ENCODE results near the gene PACS1.

Gene PACS1

DNA sequence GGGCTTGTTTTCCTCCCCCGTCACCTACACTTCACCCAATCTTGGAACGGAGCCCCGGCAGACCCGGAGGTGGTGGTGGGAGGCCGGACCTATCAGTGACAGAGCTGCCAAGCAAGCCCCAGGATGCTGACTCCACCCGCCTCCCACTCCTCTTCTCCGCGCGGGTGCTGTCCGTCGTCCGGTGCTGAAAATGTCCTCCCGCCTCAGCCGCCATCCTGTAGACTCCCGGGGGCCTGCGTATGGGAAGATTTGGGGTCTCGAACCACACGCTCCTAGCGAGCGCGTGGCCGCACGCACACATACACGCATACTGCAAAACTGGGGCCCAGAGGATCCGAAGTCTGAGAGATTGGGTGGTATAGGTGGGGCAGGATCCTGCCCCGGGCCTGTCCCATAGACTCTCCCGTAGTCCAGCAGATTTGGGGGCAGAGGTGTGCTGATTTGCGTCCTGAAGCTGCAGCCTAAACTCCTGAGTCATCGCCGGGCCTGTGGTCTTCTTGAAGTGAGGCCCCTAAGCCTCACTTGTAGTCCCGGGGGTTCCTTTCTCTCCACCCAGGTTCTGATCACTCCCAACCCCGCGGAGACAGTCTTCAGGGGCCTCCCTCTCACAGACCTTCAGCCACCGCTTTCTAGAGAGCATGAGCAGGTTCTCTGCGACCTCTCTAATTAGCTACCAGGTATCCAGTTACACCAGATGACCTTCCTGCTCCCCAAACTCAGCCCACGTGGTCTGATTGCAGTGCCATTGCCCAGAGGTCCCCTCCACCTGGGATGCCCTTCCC is 219.7 kb downstream of the PACS1 start:
- no peak for DNase-seq (ENCODE audit: low spot score)

DNA sequence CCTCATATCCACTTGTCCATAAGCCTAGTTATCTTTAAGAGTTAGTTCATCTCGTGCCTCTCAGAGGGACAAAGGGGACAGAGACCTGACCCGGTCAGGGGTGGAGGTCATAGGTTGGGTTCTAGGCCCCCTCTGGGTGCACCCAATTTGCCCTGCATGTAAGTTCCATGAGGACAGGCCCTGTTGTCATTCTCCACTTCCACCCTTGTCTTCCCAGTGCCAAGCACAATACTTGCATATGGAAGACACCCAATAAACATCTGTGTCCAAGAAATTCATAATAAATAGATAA is 220.2 kb downstream of the PACS1 start:
- DNase-seq (ENCODE audit: low spot score) = no peak

DNA sequence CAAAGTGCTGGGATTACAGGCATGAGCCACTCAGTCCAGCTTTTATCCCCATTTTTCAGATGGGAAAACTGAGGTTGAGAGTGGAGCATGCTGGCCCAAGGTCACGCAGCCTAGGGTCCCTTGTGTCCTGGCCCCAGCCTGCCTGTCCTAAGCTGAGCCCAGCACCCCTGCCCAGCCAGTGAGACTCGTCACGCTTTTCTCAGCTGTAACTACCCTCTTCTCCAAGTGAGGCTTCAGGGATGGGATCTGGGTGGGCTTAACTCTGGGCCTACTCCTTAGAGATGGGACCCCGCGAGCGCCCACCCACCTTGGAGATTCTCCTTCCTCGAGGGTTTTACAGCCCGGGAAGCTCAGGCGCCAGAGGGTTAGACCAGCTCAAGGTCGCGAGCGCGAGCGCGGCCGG is 221.2 kb downstream of the PACS1 start:
- no peak for DNase-seq (ENCODE audit: low spot score)

DNA sequence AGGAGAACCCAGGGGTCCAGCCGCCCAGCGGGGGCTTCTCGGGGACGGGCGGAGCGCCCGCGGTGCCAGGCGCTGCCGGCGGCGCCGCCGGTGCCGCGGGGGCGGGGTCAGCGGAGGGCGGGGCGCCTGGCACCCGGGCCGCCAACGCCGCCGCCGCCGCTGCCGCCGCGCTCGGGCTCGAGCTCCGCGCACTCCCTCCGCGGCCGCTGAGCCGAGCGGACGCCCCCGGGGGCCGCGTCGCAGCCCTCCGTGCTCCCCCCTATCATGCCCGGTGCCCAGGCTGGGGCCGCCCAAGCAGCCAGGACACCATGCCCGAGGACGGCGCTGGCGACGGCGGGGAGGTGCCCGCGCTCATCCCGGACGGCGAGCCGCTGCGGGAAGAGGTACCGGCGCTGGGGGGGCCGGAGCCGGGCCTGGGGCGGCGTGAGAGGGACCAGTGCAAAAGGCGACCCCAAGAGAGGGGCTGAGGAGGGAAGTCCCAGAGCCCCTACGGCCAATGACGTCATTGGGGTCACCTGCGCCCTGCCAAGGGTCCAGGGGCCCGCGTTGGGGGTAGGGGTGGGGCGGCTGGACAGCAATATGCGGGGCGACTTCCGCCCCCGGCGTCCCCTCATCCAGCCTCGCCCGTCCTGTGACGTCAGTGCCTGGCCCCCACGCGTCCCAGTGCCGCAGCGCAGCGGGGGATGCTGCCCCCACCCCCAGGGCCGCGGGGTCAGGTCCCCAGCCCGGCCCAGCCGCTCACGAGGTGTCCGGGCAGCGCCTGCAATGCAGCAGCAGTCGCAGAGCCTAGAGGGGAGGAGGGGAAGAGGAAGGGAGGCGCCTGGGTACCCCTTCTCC is 221.9 kb downstream of the PACS1 start, which contains the start of gene TMEM151A:
TMEM151A (plus strand) TSS at position 189 of the 837 bp plus-strand sequence; CDS start at position 309, 120 bp downstream.
- no peak for DNase-seq (ENCODE audit: low spot score)

DNA sequence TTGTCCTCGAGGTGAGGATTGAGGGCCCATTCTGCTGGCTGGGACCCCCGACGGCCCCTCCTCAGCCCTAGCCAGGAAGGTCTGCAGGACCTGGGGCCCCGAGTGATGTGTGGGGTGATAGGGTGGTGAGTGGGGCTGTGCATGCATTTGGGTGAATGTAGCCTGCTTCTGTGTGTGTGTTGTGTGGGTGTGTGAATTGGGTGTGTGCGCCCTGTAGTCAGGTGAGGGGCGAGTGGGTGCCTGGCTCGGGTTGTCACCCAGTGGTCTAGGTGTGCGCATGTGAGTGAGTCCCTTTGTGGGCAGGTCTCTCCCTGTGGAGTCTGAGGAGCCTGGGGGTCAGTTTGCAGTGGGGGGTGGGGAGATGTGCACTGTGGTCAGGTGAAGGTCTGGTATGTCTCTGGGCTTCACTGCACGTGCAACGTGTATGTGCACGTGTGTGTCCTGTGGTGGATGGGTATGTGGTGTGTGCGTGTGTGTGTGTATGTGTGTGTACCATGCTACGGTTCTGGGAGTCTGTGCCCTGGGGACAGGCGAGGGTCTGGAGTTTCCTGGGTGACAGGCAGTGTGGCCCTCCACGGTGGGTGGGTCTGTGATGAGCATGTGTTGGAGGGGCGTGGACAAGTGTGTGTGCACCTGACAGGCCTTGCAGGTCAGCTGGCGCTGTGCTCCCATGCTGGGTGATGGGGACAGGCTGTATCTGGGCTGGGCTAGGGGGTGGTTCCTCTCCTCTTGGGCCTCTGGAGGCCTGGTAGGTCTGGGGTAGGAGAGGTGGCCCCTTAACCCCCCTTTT is 222.7 kb downstream of the PACS1 start:
- DNase-seq (ENCODE audit: low spot score) = no peak

DNA sequence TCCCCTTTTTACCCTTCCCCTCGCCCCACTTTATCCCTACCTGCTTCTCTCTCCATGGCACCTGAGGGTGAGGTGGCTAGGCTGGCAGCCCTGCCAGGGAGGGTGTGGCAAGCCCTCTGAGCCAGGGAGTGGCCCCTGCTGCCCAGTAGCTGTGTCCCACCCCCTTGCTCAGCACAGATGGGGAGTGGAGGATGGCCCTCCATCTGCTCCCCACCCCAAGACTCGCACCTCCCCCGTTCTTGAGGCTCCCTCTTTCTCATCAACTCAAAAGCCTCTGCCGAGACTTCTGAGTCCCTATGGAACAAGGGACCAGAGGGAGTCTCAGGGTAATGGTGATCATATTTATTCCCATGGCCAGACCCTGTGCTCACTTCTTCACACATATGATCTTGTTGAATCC is 223.3 kb downstream of the PACS1 start:
- no peak for DNase-seq (ENCODE audit: low spot score)

DNA sequence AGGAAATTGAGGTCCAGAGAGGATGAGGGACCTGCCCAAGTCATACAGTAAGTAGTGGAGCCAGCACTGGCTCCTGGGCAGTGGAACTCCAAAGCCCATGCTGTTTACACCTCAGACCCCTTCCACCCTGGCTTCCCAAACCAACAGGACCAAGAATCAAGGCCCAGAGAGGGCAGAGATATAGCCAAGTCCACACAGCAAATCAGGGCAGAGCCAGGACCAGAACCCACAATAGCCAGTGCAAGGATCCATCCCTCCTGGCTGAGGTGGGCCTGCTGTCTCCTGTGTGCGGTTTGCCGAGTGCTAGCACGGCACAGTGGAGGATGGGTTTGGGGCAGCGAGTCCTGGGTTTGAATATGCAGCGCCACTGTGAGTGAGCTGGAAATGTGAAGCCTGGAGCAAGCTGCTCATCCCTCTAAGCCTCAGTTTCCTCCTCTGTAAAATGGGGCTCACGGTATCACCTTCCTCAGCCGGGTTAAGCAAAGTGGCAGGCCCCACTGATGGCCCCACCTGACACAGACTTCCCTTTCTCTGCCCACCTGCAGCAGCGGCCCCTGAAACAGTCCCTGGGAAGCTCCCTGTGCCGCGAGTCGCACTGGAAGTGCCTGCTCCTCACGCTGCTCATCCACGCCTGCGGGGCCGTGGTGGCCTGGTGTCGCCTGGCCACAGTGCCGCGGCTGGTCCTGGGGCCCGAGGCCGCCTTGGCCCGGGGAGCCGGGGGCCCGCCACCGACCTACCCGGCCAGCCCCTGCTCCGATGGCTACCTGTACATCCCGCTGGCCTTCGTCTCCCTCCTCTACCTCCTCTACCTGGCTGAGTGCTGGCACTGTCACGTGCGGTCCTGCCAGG is 223.9 kb downstream of the PACS1 start:
- DNase-seq (ENCODE audit: low spot score) = no peak

Data from putamen (tissue), 1 donor.